Measurements from ENCODE around the gene KCNK5.

DNA sequence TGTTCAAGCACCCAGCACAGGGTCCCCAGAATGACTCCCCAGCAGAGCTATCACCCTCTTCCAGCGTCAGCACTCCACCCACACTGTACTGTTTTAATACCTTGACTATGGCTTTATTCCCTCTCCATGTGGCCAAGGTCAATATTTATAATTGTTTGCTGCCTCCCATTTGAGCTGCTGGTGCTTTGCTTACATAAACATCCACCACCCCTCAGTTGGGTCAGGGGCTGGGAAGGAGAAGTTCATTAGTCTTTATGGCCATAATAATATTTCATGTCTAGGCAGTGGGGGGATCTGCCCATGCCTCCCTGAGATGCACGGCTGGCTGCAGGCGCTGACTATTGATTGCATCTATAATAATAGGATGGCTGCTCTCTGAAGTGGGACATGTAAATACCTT is 72.5 kb downstream of the KCNK5 start:
- TF ChIP-seq POLR2AphosphoS5 (IDR thresholded peaks at IDR 0.05) (no peak), EP300 (IDR thresholded peaks at IDR 0.05) (no peak)
